ENCODE results near the gene PIGH.

PIGH gene

GRCh38 chr14:67553547-67553946 is 46.5 kb downstream of the PIGH start:
- H3K4me3 ChIP-seq (ENCODE audit: low read length, poor library complexity, severe bottlenecking), result no peak overlapping the region
- H2AFZ ChIP-seq (ENCODE audit: low read length), result no peak overlapping the region
- no peaks in the 10 kb centered on the region for H3K9me2 ChIP-seq (replicated peaks; ENCODE audit: low read depth, low read length)
- no peaks in the 10 kb centered on the region for H3K27me3 ChIP-seq (ENCODE audit: insufficient read depth, low read length, poor library complexity, severe bottlenecking)
- no peaks in the 10 kb centered on the region for H4K20me1 ChIP-seq (ENCODE audit: insufficient read depth, low read length, poor library complexity, severe bottlenecking)
- H3F3A ChIP-seq (ENCODE audit: low read depth), result no peaks in the 10 kb centered on the region
- H3K4me2 ChIP-seq (ENCODE audit: low read depth, low read length, poor library complexity, severe bottlenecking), result no peak overlapping the region
- TF ChIP-seq CTCF (conservative IDR thresholded peaks at IDR 0.05; ENCODE audit: low read length), result no peak
- TF ChIP-seq EZH2phosphoT487 (IDR thresholded peaks at IDR 0.05; ENCODE audit: borderline replicate concordance), result no peak
- no peaks in the 10 kb centered on the region for H3K79me2 ChIP-seq (ENCODE audit: insufficient read depth, low read length)
- no peak overlapping the region for H3K9ac ChIP-seq (ENCODE audit: low read depth, low read length, poor library complexity, severe bottlenecking)
- H3K4me1 ChIP-seq (ENCODE audit: insufficient read depth, low read length, poor library complexity, severe bottlenecking), result peaks cover 5% of the 10 kb centered on the region
- H3K9me3 ChIP-seq (ENCODE audit: insufficient read depth, low read depth, low read length), result no peaks in the 10 kb centered on the region
- no peaks in the 10 kb centered on the region for H3K36me3 ChIP-seq (ENCODE audit: insufficient read depth, low read length)

DNA sequence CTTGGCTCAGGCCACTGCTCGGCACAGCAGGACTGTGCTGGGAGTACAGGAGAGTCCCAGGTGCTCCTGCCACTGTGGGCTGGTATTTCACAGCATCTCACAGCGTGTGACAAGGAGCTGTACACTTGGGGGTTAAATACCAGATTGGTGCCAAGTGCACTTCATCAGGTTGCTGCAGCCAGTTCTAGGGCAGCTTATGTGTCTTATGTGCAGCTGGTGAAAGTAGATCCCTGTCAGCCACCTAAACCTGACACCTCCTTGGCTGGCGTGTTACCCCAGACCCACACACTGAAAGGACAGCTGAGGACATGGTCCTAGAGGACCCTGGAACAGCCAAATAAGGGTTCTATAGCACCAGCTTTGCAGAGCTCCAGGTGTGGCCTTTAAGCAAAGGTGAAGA is 48.1 kb downstream of the PIGH start:
- Histone ChIP-seq H3K4me2 (ENCODE audit: low read depth, low read length, poor library complexity, severe bottlenecking) (no peak overlapping the region), H3K27me3 (ENCODE audit: insufficient read depth, low read length, poor library complexity, severe bottlenecking) (no peaks in the 10 kb centered on the region), H3K9me2 (replicated peaks; ENCODE audit: low read depth, low read length) (no peaks in the 10 kb centered on the region), H3K79me2 (ENCODE audit: insufficient read depth, low read length) (no peaks in the 10 kb centered on the region), H3K4me3 (ENCODE audit: low read length, poor library complexity, severe bottlenecking) (no peak overlapping the region), H3K9ac (ENCODE audit: low read depth, low read length, poor library complexity, severe bottlenecking) (no peak overlapping the region), H2AFZ (ENCODE audit: low read length) (no peak overlapping the region), H3F3A (ENCODE audit: low read depth) (no peaks in the 10 kb centered on the region), H3K9me3 (ENCODE audit: insufficient read depth, low read depth, low read length) (no peaks in the 10 kb centered on the region), H3K4me1 (ENCODE audit: insufficient read depth, low read length, poor library complexity, severe bottlenecking) (no peaks in the 10 kb centered on the region), H3K36me3 (ENCODE audit: insufficient read depth, low read length) (no peaks in the 10 kb centered on the region), H4K20me1 (ENCODE audit: insufficient read depth, low read length, poor library complexity, severe bottlenecking) (no peaks in the 10 kb centered on the region)
- TF ChIP-seq EZH2phosphoT487 (IDR thresholded peaks at IDR 0.05; ENCODE audit: borderline replicate concordance), result no peak

GRCh38 chr14:67551123-67551522 is 48.9 kb downstream of the PIGH start:
- H3K4me2 ChIP-seq (ENCODE audit: low read depth, low read length, poor library complexity, severe bottlenecking), result no peak overlapping the region
- no peaks in the 10 kb centered on the region for H4K20me1 ChIP-seq (ENCODE audit: insufficient read depth, low read length, poor library complexity, severe bottlenecking)
- H3K27me3 ChIP-seq (ENCODE audit: insufficient read depth, low read length, poor library complexity, severe bottlenecking), result no peaks in the 10 kb centered on the region
- no peaks in the 10 kb centered on the region for H3K4me1 ChIP-seq (ENCODE audit: insufficient read depth, low read length, poor library complexity, severe bottlenecking)
- H2AFZ ChIP-seq (ENCODE audit: low read length), result no peak overlapping the region
- no peaks in the 10 kb centered on the region for H3K9me3 ChIP-seq (ENCODE audit: insufficient read depth, low read depth, low read length)
- no peaks in the 10 kb centered on the region for H3K36me3 ChIP-seq (ENCODE audit: insufficient read depth, low read length)
- H3K9ac ChIP-seq (ENCODE audit: low read depth, low read length, poor library complexity, severe bottlenecking), result no peak overlapping the region
- no peaks in the 10 kb centered on the region for H3K9me2 ChIP-seq (replicated peaks; ENCODE audit: low read depth, low read length)
- H3K79me2 ChIP-seq (ENCODE audit: insufficient read depth, low read length), result no peaks in the 10 kb centered on the region
- no peak for TF ChIP-seq EZH2phosphoT487 (IDR thresholded peaks at IDR 0.05; ENCODE audit: borderline replicate concordance)
- H3K4me3 ChIP-seq (ENCODE audit: low read length, poor library complexity, severe bottlenecking), result no peak overlapping the region
- H3F3A ChIP-seq (ENCODE audit: low read depth), result no peaks in the 10 kb centered on the region

DNA sequence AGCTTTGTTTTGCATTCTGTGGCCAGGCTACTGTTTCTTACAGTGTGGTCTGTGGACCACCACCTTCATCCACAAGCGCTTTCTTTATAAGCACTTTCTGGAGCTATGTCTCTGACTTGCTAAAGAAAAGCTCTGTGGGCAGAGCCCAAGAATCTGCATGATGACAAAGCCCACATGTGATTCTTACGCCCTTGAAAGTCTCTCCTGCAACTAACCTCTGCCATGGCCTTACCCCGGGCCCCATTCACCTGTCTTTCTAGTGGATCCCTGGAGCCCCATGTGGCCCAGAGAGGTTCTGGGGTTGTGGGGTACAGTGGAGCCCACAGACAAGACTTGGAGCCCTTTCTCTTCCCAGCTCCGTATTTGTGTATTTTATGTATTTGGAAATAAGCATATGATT is 50.3 kb downstream of the PIGH start:
- TF ChIP-seq EZH2phosphoT487 (IDR thresholded peaks at IDR 0.05; ENCODE audit: borderline replicate concordance), result no peak
- no peak for TF ChIP-seq CTCF (conservative IDR thresholded peaks at IDR 0.05; ENCODE audit: low read length)
- no peak overlapping the region for H3K4me3 ChIP-seq (ENCODE audit: low read length, poor library complexity, severe bottlenecking)
- no peaks in the 10 kb centered on the region for H4K20me1 ChIP-seq (ENCODE audit: insufficient read depth, low read length, poor library complexity, severe bottlenecking)
- H3K4me2 ChIP-seq (ENCODE audit: low read depth, low read length, poor library complexity, severe bottlenecking), result no peak overlapping the region
- H3K27me3 ChIP-seq (ENCODE audit: insufficient read depth, low read length, poor library complexity, severe bottlenecking), result no peaks in the 10 kb centered on the region
- H3K9me2 ChIP-seq (replicated peaks; ENCODE audit: low read depth, low read length), result no peaks in the 10 kb centered on the region
- H3K9me3 ChIP-seq (ENCODE audit: insufficient read depth, low read depth, low read length), result no peaks in the 10 kb centered on the region
- no peaks in the 10 kb centered on the region for H3K4me1 ChIP-seq (ENCODE audit: insufficient read depth, low read length, poor library complexity, severe bottlenecking)
- H3K36me3 ChIP-seq (ENCODE audit: insufficient read depth, low read length), result no peaks in the 10 kb centered on the region
- H3K79me2 ChIP-seq (ENCODE audit: insufficient read depth, low read length), result no peaks in the 10 kb centered on the region
- no peak overlapping the region for H2AFZ ChIP-seq (ENCODE audit: low read length)
- no peaks in the 10 kb centered on the region for H3F3A ChIP-seq (ENCODE audit: low read depth)
- H3K9ac ChIP-seq (ENCODE audit: low read depth, low read length, poor library complexity, severe bottlenecking), result no peak overlapping the region
